DND-41 (cell line): Measurements from ENCODE around the gene NUP88.

Source experiments
- EZH2 ChIP-seq: IDR thresholded peaks from 3 replicates; pipeline ENCODE4 v1.6.1; 2012; ENCODE audit warnings: borderline replicate concordance, low read depth, mild to moderate bottlenecking, moderate library complexity, low read length, inconsistent platforms; ENCODE audit not compliant: severe bottlenecking
- TF ChIP-seq, protein P1 (sequence below): IDR thresholded peaks from 2 replicates; pipeline ENCODE4 v1.5.1; 2012; ENCODE audit warnings: borderline replicate concordance, low read length, moderate library complexity, mild to moderate bottlenecking; ENCODE audit not compliant: poor library complexity, severe bottlenecking; ENCODE audit errors: extremely low read depth

- TF ChIP-seq, protein P1, sequence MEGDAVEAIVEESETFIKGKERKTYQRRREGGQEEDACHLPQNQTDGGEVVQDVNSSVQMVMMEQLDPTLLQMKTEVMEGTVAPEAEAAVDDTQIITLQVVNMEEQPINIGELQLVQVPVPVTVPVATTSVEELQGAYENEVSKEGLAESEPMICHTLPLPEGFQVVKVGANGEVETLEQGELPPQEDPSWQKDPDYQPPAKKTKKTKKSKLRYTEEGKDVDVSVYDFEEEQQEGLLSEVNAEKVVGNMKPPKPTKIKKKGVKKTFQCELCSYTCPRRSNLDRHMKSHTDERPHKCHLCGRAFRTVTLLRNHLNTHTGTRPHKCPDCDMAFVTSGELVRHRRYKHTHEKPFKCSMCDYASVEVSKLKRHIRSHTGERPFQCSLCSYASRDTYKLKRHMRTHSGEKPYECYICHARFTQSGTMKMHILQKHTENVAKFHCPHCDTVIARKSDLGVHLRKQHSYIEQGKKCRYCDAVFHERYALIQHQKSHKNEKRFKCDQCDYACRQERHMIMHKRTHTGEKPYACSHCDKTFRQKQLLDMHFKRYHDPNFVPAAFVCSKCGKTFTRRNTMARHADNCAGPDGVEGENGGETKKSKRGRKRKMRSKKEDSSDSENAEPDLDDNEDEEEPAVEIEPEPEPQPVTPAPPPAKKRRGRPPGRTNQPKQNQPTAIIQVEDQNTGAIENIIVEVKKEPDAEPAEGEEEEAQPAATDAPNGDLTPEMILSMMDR: no peak
- no peak for TF ChIP-seq EZH2
Observed at GRCh38 chr17:5430413-5430999, 11.0 kb upstream of the NUP88 start.
